ENCODE measurements around the gene CDH13.

The CDH13 gene

DNA sequence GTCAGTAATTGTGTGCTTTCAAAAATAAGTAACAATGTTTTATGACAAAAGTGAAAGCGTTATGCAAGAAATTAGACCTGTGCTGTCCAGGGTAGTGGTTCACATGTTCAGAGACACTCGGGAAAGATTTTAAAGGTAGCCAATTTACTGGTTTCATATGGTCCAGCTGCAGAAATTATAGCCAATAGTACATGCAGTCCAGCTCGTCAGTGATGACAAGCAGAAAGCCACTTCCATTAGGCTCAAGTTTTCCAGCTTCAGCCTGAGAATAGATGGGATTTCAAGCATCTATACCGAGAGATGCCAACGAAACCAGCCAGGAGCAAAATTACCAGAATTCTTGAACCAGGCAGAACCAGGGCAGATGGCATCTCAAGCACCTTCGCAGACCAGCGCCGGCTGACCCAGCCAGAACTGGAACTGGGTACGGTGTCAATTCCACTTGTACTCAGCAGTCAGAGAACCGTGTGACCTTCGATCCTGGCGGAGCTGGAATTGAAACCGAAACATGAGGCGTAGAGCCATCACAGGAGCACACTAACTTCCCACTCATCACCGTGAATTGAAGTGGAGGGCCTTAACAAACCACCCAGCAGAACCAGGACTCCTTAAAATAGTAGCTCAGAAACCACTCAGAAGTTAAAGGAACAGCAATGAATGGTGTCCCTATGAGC, 973.2 kb downstream of the CDH13 start:
- no peak overlapping the region for H3K27ac Mint-ChIP-seq (ENCODE audit: low read depth)
- peaks cover 7% of the 10 kb centered on the region for H3K27me3 Mint-ChIP-seq
- H3K36me3 Mint-ChIP-seq (ENCODE audit: insufficient read depth), result no peaks in the 10 kb centered on the region
- no peaks in the 10 kb centered on the region for H3K9me3 Mint-ChIP-seq
- H3K4me3 Mint-ChIP-seq, result no peak overlapping the region
- no peak for ATAC-seq (replicated peaks; ENCODE audit: extremely low read depth, poor library complexity, severe bottlenecking)
- no peaks in the 10 kb centered on the region for H3K4me1 Mint-ChIP-seq
- DNase-seq (ENCODE audit: low spot score in 2 of 2), result no peak

- ATAC-seq (replicated peaks; ENCODE audit: extremely low read depth, poor library complexity, severe bottlenecking) (no peak), DNase-seq (ENCODE audit: low spot score in 2 of 2) (no peak)
- Mint-ChIP-seq H3K9me3 (no peaks in the 10 kb centered on the region), H3K27ac (ENCODE audit: low read depth) (no peak overlapping the region), H3K27me3 (peaks cover 7% of the 10 kb centered on the region), H3K36me3 (ENCODE audit: insufficient read depth) (no peaks in the 10 kb centered on the region), H3K4me3 (no peak overlapping the region), H3K4me1 (no peaks in the 10 kb centered on the region)
Observed at GRCh38 chr16:83602761-83603722, 976.3 kb downstream of the CDH13 start.

GRCh38 chr16:83603723-83604570, 977.2 kb downstream of the CDH13 start:
- DNase-seq (ENCODE audit: low spot score in 2 of 2) (no peak), ATAC-seq (replicated peaks; ENCODE audit: extremely low read depth, poor library complexity, severe bottlenecking) (no peak)
- Mint-ChIP-seq H3K36me3 (ENCODE audit: insufficient read depth) (no peaks in the 10 kb centered on the region), H3K4me1 (no peaks in the 10 kb centered on the region), H3K27me3 (peaks cover 7% of the 10 kb centered on the region), H3K27ac (ENCODE audit: low read depth) (no peak overlapping the region), H3K4me3 (no peak overlapping the region), H3K9me3 (no peaks in the 10 kb centered on the region)

DNA sequence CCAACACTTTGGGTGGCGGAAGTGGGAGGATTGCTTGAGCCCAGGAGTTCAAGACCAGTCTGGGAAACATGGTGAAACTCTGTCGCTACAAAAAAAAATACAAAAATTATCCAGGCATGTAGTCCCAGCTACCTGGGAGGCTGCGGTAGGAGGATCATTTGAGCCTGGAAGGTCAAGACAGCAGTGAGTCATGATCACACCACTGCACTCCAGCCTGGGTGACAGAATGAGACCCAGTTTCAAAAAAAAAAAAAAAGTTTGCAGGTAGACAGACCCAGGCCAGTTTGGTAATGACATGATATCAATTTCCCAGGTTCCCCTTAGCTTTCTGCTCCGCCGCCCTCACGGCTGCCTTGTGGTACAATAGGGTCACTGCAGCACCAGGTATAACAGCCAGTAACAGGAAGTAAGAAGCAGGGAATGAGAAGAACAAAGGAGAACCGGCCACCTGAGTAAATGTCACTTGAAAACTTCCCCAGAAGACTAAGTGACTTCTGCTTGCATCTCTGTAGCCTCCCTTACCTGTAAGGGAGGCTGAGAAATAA, 979.8 kb downstream of the CDH13 start:
- Mint-ChIP-seq H3K4me1 (no peaks in the 10 kb centered on the region), H3K36me3 (ENCODE audit: insufficient read depth) (no peaks in the 10 kb centered on the region), H3K4me3 (no peak overlapping the region), H3K9me3 (peaks cover 7% of the 10 kb centered on the region), H3K27ac (ENCODE audit: low read depth) (no peak overlapping the region), H3K27me3 (peaks cover 8% of the 10 kb centered on the region)
- ATAC-seq (replicated peaks; ENCODE audit: extremely low read depth, poor library complexity, severe bottlenecking) (no peak), DNase-seq (ENCODE audit: low spot score in 2 of 2) (no peak)

- Mint-ChIP-seq H3K4me1 (no peaks in the 10 kb centered on the region), H3K9me3 (peaks cover 7% of the 10 kb centered on the region), H3K4me3 (no peak overlapping the region), H3K27me3 (peaks cover 8% of the 10 kb centered on the region), H3K36me3 (ENCODE audit: insufficient read depth) (no peaks in the 10 kb centered on the region), H3K27ac (ENCODE audit: low read depth) (no peak overlapping the region)
- no peak for ATAC-seq (replicated peaks; ENCODE audit: extremely low read depth, poor library complexity, severe bottlenecking)
- DNase-seq (ENCODE audit: low spot score in 2 of 2), result no peak
Observed at GRCh38 chr16:83609178-83609577, 982.4 kb downstream of the CDH13 start.

GRCh38 chr16:83615141-83615952, 988.6 kb downstream of the CDH13 start:
- H3K4me3 Mint-ChIP-seq, result no peak overlapping the region
- no peak for DNase-seq (ENCODE audit: low spot score in 2 of 2)
- H3K27ac Mint-ChIP-seq (ENCODE audit: low read depth), result no peak overlapping the region

DNA sequence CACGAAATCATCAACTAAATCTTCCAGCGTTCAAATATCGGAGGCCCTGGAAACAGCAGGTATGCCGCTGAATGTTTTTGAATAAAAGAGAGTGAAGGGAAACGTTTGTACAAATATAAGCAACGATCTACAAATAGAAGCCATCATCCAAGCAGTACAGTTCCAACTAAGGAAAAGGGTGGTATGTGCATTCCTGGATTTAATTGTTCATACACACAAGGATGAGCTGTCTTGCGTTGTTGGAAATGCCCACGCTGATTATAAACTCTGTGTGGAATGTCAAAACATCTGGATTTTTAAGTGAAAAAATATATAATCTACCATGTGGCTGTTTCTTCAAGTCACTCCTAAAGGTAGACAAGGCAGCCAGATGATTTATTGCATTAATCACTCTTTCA, 989.2 kb downstream of the CDH13 start:
- H3K27me3 Mint-ChIP-seq, result peaks cover 35% of the 10 kb centered on the region
- no peak overlapping the region for H3K4me3 Mint-ChIP-seq
- H3K4me1 Mint-ChIP-seq, result no peaks in the 10 kb centered on the region
- H3K9me3 Mint-ChIP-seq, result peaks cover 6% of the 10 kb centered on the region
- no peaks in the 10 kb centered on the region for H3K36me3 Mint-ChIP-seq (ENCODE audit: insufficient read depth)
- ATAC-seq (replicated peaks; ENCODE audit: extremely low read depth, poor library complexity, severe bottlenecking) (no peak), DNase-seq (ENCODE audit: low spot score in 2 of 2) (no peak)
- H3K27ac Mint-ChIP-seq (ENCODE audit: low read depth), result no peak overlapping the region

More at GRCh38 chr16:83615141-83615952, 988.6 kb downstream of the CDH13 start:
- Mint-ChIP-seq H3K36me3 (ENCODE audit: insufficient read depth) (no peaks in the 10 kb centered on the region), H3K27me3 (peaks cover 36% of the 10 kb centered on the region), H3K4me1 (no peaks in the 10 kb centered on the region), H3K9me3 (peaks cover 7% of the 10 kb centered on the region)
- ATAC-seq (replicated peaks; ENCODE audit: extremely low read depth, poor library complexity, severe bottlenecking), result no peak

DNA sequence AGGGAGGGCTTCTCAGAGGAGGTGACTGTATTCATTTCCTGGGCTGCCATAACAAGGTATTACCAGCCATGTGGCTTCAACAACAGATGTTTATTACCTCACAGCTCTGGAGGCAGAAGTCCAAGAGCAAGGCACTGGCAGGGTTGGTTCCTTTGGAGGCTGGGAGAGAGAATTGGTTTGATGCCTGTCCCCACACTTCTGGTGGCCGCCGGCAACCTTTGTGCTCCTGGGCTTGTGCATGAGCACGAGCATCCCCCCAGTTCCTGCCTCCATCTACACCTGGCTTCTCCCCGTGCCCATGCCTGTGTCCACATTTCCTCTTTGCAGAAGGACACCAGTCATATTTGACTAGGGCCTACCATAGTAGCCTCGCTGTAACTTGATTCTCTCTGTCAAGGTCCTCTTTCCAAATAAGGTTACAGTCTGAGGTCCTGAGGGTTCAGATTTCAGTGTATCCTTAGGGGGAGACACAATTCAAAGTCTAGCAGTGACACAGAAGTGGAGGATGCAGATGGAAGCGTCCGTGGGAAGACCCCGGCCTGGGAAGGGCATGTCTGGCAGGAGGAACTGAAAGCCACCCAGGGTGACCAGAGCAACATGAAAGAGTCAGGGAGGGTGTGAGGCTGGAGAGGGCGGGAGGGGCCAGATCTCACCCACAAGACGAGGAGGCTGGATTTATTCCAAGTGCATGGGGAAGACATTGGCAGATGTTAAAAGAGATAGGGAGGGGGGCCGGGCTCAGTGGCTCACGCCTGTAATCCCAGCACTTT, 992.8 kb downstream of the CDH13 start:
- Mint-ChIP-seq H3K27me3 (peaks cover 28% of the 10 kb centered on the region), H3K4me1 (no peaks in the 10 kb centered on the region)
- no peak for DNase-seq (ENCODE audit: low spot score in 2 of 2)

GRCh38 chr16:83622010-83622409, 995.2 kb downstream of the CDH13 start:
- Mint-ChIP-seq H3K27ac (ENCODE audit: low read depth) (no peak overlapping the region), H3K4me3 (no peak overlapping the region), H3K27me3 (peaks cover 3% of the 10 kb centered on the region), H3K9me3 (no peaks in the 10 kb centered on the region), H3K36me3 (ENCODE audit: insufficient read depth) (no peaks in the 10 kb centered on the region), H3K4me1 (no peaks in the 10 kb centered on the region)
- ATAC-seq (replicated peaks; ENCODE audit: extremely low read depth, poor library complexity, severe bottlenecking), result no peak
- no peak for DNase-seq (ENCODE audit: low spot score in 2 of 2)

More for the DNA sequence above, 992.8 kb downstream of the CDH13 start:
- Mint-ChIP-seq H3K27ac (ENCODE audit: low read depth) (no peak overlapping the region), H3K4me3 (no peak overlapping the region), H3K9me3 (no peaks in the 10 kb centered on the region), H3K36me3 (ENCODE audit: insufficient read depth) (no peaks in the 10 kb centered on the region)
- no peak for ATAC-seq (replicated peaks; ENCODE audit: extremely low read depth, poor library complexity, severe bottlenecking)

GRCh38 chr16:83623091-83623730, 996.4 kb downstream of the CDH13 start:
- no peak for DNase-seq (ENCODE audit: low spot score in 2 of 2)
- ATAC-seq (replicated peaks; ENCODE audit: extremely low read depth, poor library complexity, severe bottlenecking), result no peak
- Mint-ChIP-seq H3K9me3 (no peaks in the 10 kb centered on the region), H3K36me3 (ENCODE audit: insufficient read depth) (no peaks in the 10 kb centered on the region), H3K4me1 (no peaks in the 10 kb centered on the region), H3K27me3 (peaks cover 3% of the 10 kb centered on the region), H3K27ac (ENCODE audit: low read depth) (no peak overlapping the region), H3K4me3 (no peak overlapping the region)

DNA sequence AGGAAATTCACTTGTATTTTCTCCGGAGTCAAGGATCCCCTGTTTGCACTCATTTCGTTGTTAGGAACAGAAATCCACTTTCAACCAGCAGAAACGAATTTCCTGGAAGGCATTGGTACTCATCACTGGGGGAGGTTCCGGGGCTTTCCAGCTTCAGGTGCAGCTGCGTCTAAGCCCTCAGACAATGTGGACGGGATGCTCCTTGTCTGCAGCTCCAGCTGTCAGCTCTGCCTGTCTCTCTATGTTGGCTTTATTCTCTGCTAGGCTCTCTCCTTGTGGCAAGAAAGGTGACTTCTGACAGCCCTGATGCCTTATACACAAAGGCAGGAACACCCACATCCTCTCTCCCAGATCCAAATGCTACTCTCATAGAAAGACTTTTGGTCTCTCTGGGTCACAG, 997.1 kb downstream of the CDH13 start:
- no peak overlapping the region for H3K27ac Mint-ChIP-seq (ENCODE audit: low read depth)
- ATAC-seq (replicated peaks; ENCODE audit: extremely low read depth, poor library complexity, severe bottlenecking), result no peak
- no peaks in the 10 kb centered on the region for H3K4me1 Mint-ChIP-seq
- no peak overlapping the region for H3K4me3 Mint-ChIP-seq
- no peaks in the 10 kb centered on the region for H3K9me3 Mint-ChIP-seq
- H3K27me3 Mint-ChIP-seq, result peaks cover 6% of the 10 kb centered on the region
- H3K36me3 Mint-ChIP-seq (ENCODE audit: insufficient read depth), result no peaks in the 10 kb centered on the region
- no peak for DNase-seq (ENCODE audit: low spot score in 2 of 2)
